Activated CD4-positive, alpha-beta T cell treated with anti-CD3 and anti-CD28 coated beads, Interleukin-2, amount 50 U/mL, for 4 hours (primary cell): Measurements from ENCODE around the gene B4GALT7.
"Not testable (repeated sequence)": the region's sequence is repeated elsewhere in the genome, so short reads cannot be mapped to it uniquely, and the experiment has no call there.

Source experiments
- DNase-seq, 2 experiments: peaks; one replicate each; pipeline ENCODE4 v3.0.0-alpha.2; 2020

Gene B4GALT7

GRCh38 chr5:177599731-177600507 is at the start of gene B4GALT7:
TSS of gene B4GALT7 (plus strand) at chr5:177600132. CDS start at chr5:177600211, 79 bp downstream.
- peak; percentile 80 to 83 for DNase-seq

GRCh38 chr5:177552839-177553455 is 47.0 kb upstream of the B4GALT7 start:
- DNase-seq = no peak

GRCh38 chr5:177553671-177554429 is 46.1 kb upstream of the B4GALT7 start:
- peak; percentile 27 to 36 for DNase-seq

GRCh38 chr5:177554474-177555111 is 45.3 kb upstream of the B4GALT7 start, which contains the start of gene FAM193B:
TSS of gene FAM193B (minus strand) at chr5:177554563. CDS start at chr5:177554458, 105 bp downstream.
- peak; percentile 93 to 94 for DNase-seq

- DNase-seq = no peak
These were observed 44.7 kb upstream of the B4GALT7 start for GRCh38 chr5:177555228-177555627.

GRCh38 chr5:177555665-177556064 is 44.3 kb upstream of the B4GALT7 start:
- no peak for DNase-seq

- no peak for DNase-seq
These were observed 42.8 kb upstream of the B4GALT7 start for GRCh38 chr5:177557041-177557647.

- DNase-seq = no peak
These were observed 42.1 kb upstream of the B4GALT7 start for GRCh38 chr5:177557796-177558195.

GRCh38 chr5:177559446-177559941 is 40.4 kb upstream of the B4GALT7 start:
- not testable (repeated sequence) for DNase-seq

GRCh38 chr5:177565046-177565445 is 34.9 kb upstream of the B4GALT7 start:
- no peak for DNase-seq

- DNase-seq = no peak
These were observed 31.6 kb upstream of the B4GALT7 start for GRCh38 chr5:177568326-177568725.

GRCh38 chr5:177569894-177570293 is 30.0 kb upstream of the B4GALT7 start:
- no peak for DNase-seq

GRCh38 chr5:177575488-177575887 is 24.4 kb upstream of the B4GALT7 start:
- no peak for DNase-seq

GRCh38 chr5:177576169-177576568 is 23.8 kb upstream of the B4GALT7 start:
- DNase-seq = no peak

- no peak for DNase-seq
These were observed 21.6 kb upstream of the B4GALT7 start for GRCh38 chr5:177578316-177578715.

- no peak for DNase-seq
These were observed 11.5 kb upstream of the B4GALT7 start for GRCh38 chr5:177588413-177588909.

GRCh38 chr5:177590406-177590805 is 9.5 kb upstream of the B4GALT7 start:
- DNase-seq = no peak

GRCh38 chr5:177591690-177592009 is 8.3 kb upstream of the B4GALT7 start:
- DNase-seq = no peak

- DNase-seq = peak; percentile 78 to 81
These were observed 7.7 kb upstream of the B4GALT7 start, which contains the start of gene TMED9 for GRCh38 chr5:177592010-177592834. TSS of gene TMED9 (plus strand) at chr5:177592203. CDS start at chr5:177592215, 12 bp downstream.

- DNase-seq = no peak
These were observed 7.0 kb upstream of the B4GALT7 start for GRCh38 chr5:177592905-177593304.

- DNase-seq = no peak
These were observed 6.4 kb upstream of the B4GALT7 start for GRCh38 chr5:177593511-177593910.
